Hippocampal formation (tissue), 2 donors: ENCODE results near the gene IQCK.
"Not testable (repeated sequence)": the region's sequence is repeated elsewhere in the genome, so short reads cannot be mapped to it uniquely, and the experiment has no call there.

Experiments
- DNase-seq, 2 donors: peaks; one replicate each; lab custom pipeline; 2025; lab: John Stamatoyannopoulos, UW

The IQCK gene

GRCh38 chr16:19699472-19699871 is 18.6 kb upstream of the IQCK start:
- no peak for DNase-seq

- no peak for DNase-seq
Observed at GRCh38 chr16:19700319-19700781, 17.7 kb upstream of the IQCK start.

- no peak for DNase-seq
Observed at GRCh38 chr16:19701091-19701490, 17.0 kb upstream of the IQCK start.

- DNase-seq = no peak
Observed at GRCh38 chr16:19703172-19703889, 14.7 kb upstream of the IQCK start.

- no peak for DNase-seq
Observed at GRCh38 chr16:19704321-19705145, 13.5 kb upstream of the IQCK start.

- no peak for DNase-seq
Observed at GRCh38 chr16:19705146-19705501, 12.9 kb upstream of the IQCK start.

- no peak for DNase-seq
Observed at GRCh38 chr16:19705843-19706242, 12.2 kb upstream of the IQCK start.

GRCh38 chr16:19706846-19707245 is 11.2 kb upstream of the IQCK start:
- no peak for DNase-seq

GRCh38 chr16:19707569-19708295 is 10.3 kb upstream of the IQCK start:
- DNase-seq = no peak

GRCh38 chr16:19708296-19709205 is 9.5 kb upstream of the IQCK start:
- no peak for DNase-seq

- DNase-seq = no peak
Observed at GRCh38 chr16:19709381-19710136, 8.5 kb upstream of the IQCK start.

- no peak for DNase-seq
Observed at GRCh38 chr16:19710191-19710908, 7.7 kb upstream of the IQCK start.

GRCh38 chr16:19710991-19711545 is 7.0 kb upstream of the IQCK start:
- DNase-seq = no peak

GRCh38 chr16:19711643-19712042 is 6.4 kb upstream of the IQCK start:
- no peak for DNase-seq

- no peak for DNase-seq
Observed at GRCh38 chr16:19712418-19713058, 5.5 kb upstream of the IQCK start.

- DNase-seq = no peak
Observed at GRCh38 chr16:19713697-19714096, 4.4 kb upstream of the IQCK start.

GRCh38 chr16:19715566-19715965 is 2.5 kb upstream of the IQCK start:
- no peak for DNase-seq

- no peak for DNase-seq
Observed at GRCh38 chr16:19716183-19716582, 1.9 kb upstream of the IQCK start.

- not testable (repeated sequence) for DNase-seq
Observed at GRCh38 chr16:19716728-19717127, 1.3 kb upstream of the IQCK start.
